HK-2 (cell line): ENCODE results near the gene TMTC1.
"Not testable (repeated sequence)": the region's sequence is repeated elsewhere in the genome, so short reads cannot be mapped to it uniquely, and the experiment has no call there.

Source experiments
- DNase-seq: peaks from one replicate; pipeline ENCODE4 v3.0.0-alpha.2; 2018; ENCODE audit not compliant: unreplicated experiment

Gene TMTC1

GRCh38 chr12:29783773-29784666 is at the start of gene TMTC1:
TSS of gene TMTC1 (minus strand) at chr12:29783942. CDS start at chr12:29783751, 191 bp downstream.
- peak; percentile 49 for DNase-seq

- no peak for DNase-seq
Measured at GRCh38 chr12:29831173-29831572, 47.4 kb upstream of the TMTC1 start.

- DNase-seq = no peak
Measured at GRCh38 chr12:29830391-29830790, 46.6 kb upstream of the TMTC1 start.

GRCh38 chr12:29818916-29819623 is 35.3 kb upstream of the TMTC1 start:
- DNase-seq = no peak

- DNase-seq = no peak
Measured at GRCh38 chr12:29816874-29817725, 33.4 kb upstream of the TMTC1 start.

- DNase-seq = not testable (repeated sequence)
Measured at GRCh38 chr12:29809616-29810361, 26.0 kb upstream of the TMTC1 start.

- no peak for DNase-seq
Measured at GRCh38 chr12:29807129-29807528, 23.4 kb upstream of the TMTC1 start.

- no peak for DNase-seq
Measured at GRCh38 chr12:29804019-29804418, 20.3 kb upstream of the TMTC1 start.

GRCh38 chr12:29799591-29799990 is 15.8 kb upstream of the TMTC1 start:
- DNase-seq = no peak

GRCh38 chr12:29797565-29798355 is 14.0 kb upstream of the TMTC1 start:
- DNase-seq = no peak

- DNase-seq = no peak
Measured at GRCh38 chr12:29796823-29797263, 13.1 kb upstream of the TMTC1 start.

- DNase-seq = no peak
Measured at GRCh38 chr12:29795715-29796114, 12.0 kb upstream of the TMTC1 start.

GRCh38 chr12:29794862-29795261 is 11.1 kb upstream of the TMTC1 start:
- no peak for DNase-seq

GRCh38 chr12:29792853-29793252 is 9.1 kb upstream of the TMTC1 start:
- no peak for DNase-seq

- no peak for DNase-seq
Measured at GRCh38 chr12:29792132-29792531, 8.4 kb upstream of the TMTC1 start.

- DNase-seq = peak; percentile 11
Measured at GRCh38 chr12:29782871-29783772, 620 bp downstream of the TMTC1 start.

- no peak for DNase-seq
Measured at GRCh38 chr12:29782285-29782870, 1.4 kb downstream of the TMTC1 start.

GRCh38 chr12:29781705-29782266 is 2.0 kb downstream of the TMTC1 start:
- DNase-seq = no peak

GRCh38 chr12:29781188-29781587 is 2.6 kb downstream of the TMTC1 start:
- no peak for DNase-seq
